ENCODE data around the gene RNF220. TPM values are rescaled to one million over a fixed set of nuclear protein-coding genes. Genes with fewer than 3 reads are reported as not detected.

RNF220 gene
- polyA plus RNA-seq, 1 donor (not counting 4 experiments of a cell fraction or from before 2014, with no cell fraction given): 42.7 TPM

- no peak for FAIRE-seq
- no peak overlapping the region for H3K4me3 ChIP-seq (ENCODE audit: control insufficient read depth in 2 of 3, extremely low read depth in 1 of 3, insufficient read depth in 2 of 3, low read depth in 1 of 3, low read length in 3 of 3)
- dilution Hi-C loops (cut with MboI; ENCODE audit: extremely low pct_ligation_motif_present, low sequenced_read_pairs): no loop called here
Measured at GRCh38 chr1:44685881-44686280, 280.8 kb downstream of the RNF220 start.

GRCh38 chr1:44688760-44689446, 283.8 kb downstream of the RNF220 start:
- dilution Hi-C loops (cut with MboI; ENCODE audit: extremely low pct_ligation_motif_present, low sequenced_read_pairs): no loop called here

More at GRCh38 chr1:44685881-44686280, 280.8 kb downstream of the RNF220 start:
- Histone ChIP-seq H3K9me1 (ENCODE audit: control insufficient read depth, extremely low read depth, insufficient read depth, low read length) (no peaks in the 10 kb centered on the region), H3K9ac (ENCODE audit: control insufficient read depth, extremely low read depth, insufficient read depth, low read length) (no peak overlapping the region), H3K27me3 (ENCODE audit: control insufficient read depth, extremely low read depth, insufficient read depth, low read length) (no peaks in the 10 kb centered on the region), H3K4me1 (ENCODE audit: control insufficient read depth, extremely low read depth, insufficient read depth, low read length) (no peaks in the 10 kb centered on the region), H3K9me3 (ENCODE audit: control insufficient read depth, low read depth, low read length) (no peaks in the 10 kb centered on the region), H3K36me3 (ENCODE audit: control insufficient read depth in 2 of 2, extremely low read depth in 1 of 2, insufficient read depth in 2 of 2, low read length in 2 of 2) (no peaks in the 10 kb centered on the region), H3K27ac (ENCODE audit: control insufficient read depth, insufficient read depth, low read length) (no peak overlapping the region), H3K4me2 (ENCODE audit: control insufficient read depth, extremely low read depth, insufficient read depth, low read depth, low read length) (no peak overlapping the region), H2AFZ (ENCODE audit: control insufficient read depth, low read length) (no peak overlapping the region), H3K79me2 (ENCODE audit: control insufficient read depth, insufficient read depth, low read length) (no peaks in the 10 kb centered on the region), H4K20me1 (ENCODE audit: control insufficient read depth, extremely low read depth, insufficient read depth, low read length) (no peaks in the 10 kb centered on the region)
- TF ChIP-seq EZH2 (IDR thresholded peaks at IDR 0.05; ENCODE audit: low read length) (no peak), CTCF (optimal IDR thresholded peaks at IDR 0.05 in 1 of 3, IDR thresholded peaks at IDR 0.05 in 1 of 3, conservative IDR thresholded peaks at IDR 0.05 in 1 of 3; ENCODE audit: extremely low read depth in 1 of 3, insufficient read depth in 2 of 3, low read length in 3 of 3) (no peak)
- no peak for DNase-seq (ENCODE audit: low read depth, low spot score)

More at GRCh38 chr1:44688760-44689446, 283.8 kb downstream of the RNF220 start:
- FAIRE-seq (no peak), DNase-seq (ENCODE audit: low read depth, low spot score) (no peak)
- no peak overlapping the region for H3K4me3 ChIP-seq (ENCODE audit: control insufficient read depth in 2 of 3, extremely low read depth in 1 of 3, insufficient read depth in 2 of 3, low read depth in 1 of 3, low read length in 3 of 3)
- H3K27ac ChIP-seq (ENCODE audit: control insufficient read depth, insufficient read depth, low read length): no peak overlapping the region
- H3K79me2 ChIP-seq (ENCODE audit: control insufficient read depth, insufficient read depth, low read length): no peaks in the 10 kb centered on the region
- no peaks in the 10 kb centered on the region for H3K4me1 ChIP-seq (ENCODE audit: control insufficient read depth, extremely low read depth, insufficient read depth, low read length)
- H3K9me3 ChIP-seq (ENCODE audit: control insufficient read depth, low read depth, low read length): no peaks in the 10 kb centered on the region
- H2AFZ ChIP-seq (ENCODE audit: control insufficient read depth, low read length): no peak overlapping the region
- no peaks in the 10 kb centered on the region for H4K20me1 ChIP-seq (ENCODE audit: control insufficient read depth, extremely low read depth, insufficient read depth, low read length)
- no peaks in the 10 kb centered on the region for H3K9me1 ChIP-seq (ENCODE audit: control insufficient read depth, extremely low read depth, insufficient read depth, low read length)
- H3K9ac ChIP-seq (ENCODE audit: control insufficient read depth, extremely low read depth, insufficient read depth, low read length): no peak overlapping the region
- TF ChIP-seq CTCF (optimal IDR thresholded peaks at IDR 0.05 in 1 of 3, IDR thresholded peaks at IDR 0.05 in 1 of 3, conservative IDR thresholded peaks at IDR 0.05 in 1 of 3; ENCODE audit: extremely low read depth in 1 of 3, insufficient read depth in 2 of 3, low read length in 3 of 3): no peak
- no peak for TF ChIP-seq EZH2 (IDR thresholded peaks at IDR 0.05; ENCODE audit: low read length)
- no peak overlapping the region for H3K4me2 ChIP-seq (ENCODE audit: control insufficient read depth, extremely low read depth, insufficient read depth, low read depth, low read length)
- no peaks in the 10 kb centered on the region for H3K27me3 ChIP-seq (ENCODE audit: control insufficient read depth, extremely low read depth, insufficient read depth, low read length)
- H3K36me3 ChIP-seq (ENCODE audit: control insufficient read depth in 2 of 2, extremely low read depth in 1 of 2, insufficient read depth in 2 of 2, low read length in 2 of 2): no peaks in the 10 kb centered on the region
